NB4 (cell line): ENCODE measurements around the gene PTGES3.
"Not testable (repeated sequence)": the region's sequence is repeated elsewhere in the genome, so short reads cannot be mapped to it uniquely, and the experiment has no call there.

Experiments
- DNase-seq: peaks from one replicate; pipeline ENCODE4 v3.0.0; 2010; ENCODE audit warnings: low read depth
- H3K4me3 ChIP-seq: one replicate; pipeline ENCODE4 v1.5.1; 2011; ENCODE audit warnings: mild to moderate bottlenecking, low read depth, low read length, moderate library complexity
- MAX ChIP-seq: IDR thresholded peaks from 2 replicates; pipeline ENCODE4 v1.6.1; 2011; ENCODE audit warnings: low read depth, low read length
- MYC ChIP-seq: IDR thresholded peaks from 2 replicates; pipeline ENCODE4 v1.6.1; 2011; ENCODE audit warnings: low read depth, low read length
- POLR2A ChIP-seq: IDR thresholded peaks from 2 replicates; pipeline ENCODE4 v1.6.1; 2011; ENCODE audit warnings: mild to moderate bottlenecking; ENCODE audit not compliant: insufficient read length; ENCODE audit errors: extremely low read depth
- TF ChIP-seq, protein P1 (sequence below): IDR thresholded peaks from one replicate; pipeline ENCODE4 v1.5.1; 2012; ENCODE audit warnings: low read depth, low read length

PTGES3 gene

GRCh38 chr12:56716458-56716857 lies 28.4 kb upstream of the PTGES3 start:
- DNase-seq = peak; percentile 58
- TF ChIP-seq MYC (no peak), MAX (no peak), POLR2A (no peak)
- TF ChIP-seq, protein P1, sequence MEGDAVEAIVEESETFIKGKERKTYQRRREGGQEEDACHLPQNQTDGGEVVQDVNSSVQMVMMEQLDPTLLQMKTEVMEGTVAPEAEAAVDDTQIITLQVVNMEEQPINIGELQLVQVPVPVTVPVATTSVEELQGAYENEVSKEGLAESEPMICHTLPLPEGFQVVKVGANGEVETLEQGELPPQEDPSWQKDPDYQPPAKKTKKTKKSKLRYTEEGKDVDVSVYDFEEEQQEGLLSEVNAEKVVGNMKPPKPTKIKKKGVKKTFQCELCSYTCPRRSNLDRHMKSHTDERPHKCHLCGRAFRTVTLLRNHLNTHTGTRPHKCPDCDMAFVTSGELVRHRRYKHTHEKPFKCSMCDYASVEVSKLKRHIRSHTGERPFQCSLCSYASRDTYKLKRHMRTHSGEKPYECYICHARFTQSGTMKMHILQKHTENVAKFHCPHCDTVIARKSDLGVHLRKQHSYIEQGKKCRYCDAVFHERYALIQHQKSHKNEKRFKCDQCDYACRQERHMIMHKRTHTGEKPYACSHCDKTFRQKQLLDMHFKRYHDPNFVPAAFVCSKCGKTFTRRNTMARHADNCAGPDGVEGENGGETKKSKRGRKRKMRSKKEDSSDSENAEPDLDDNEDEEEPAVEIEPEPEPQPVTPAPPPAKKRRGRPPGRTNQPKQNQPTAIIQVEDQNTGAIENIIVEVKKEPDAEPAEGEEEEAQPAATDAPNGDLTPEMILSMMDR = no peak
- no peak overlapping the region for H3K4me3 ChIP-seq

GRCh38 chr12:56715798-56716197 lies 27.7 kb upstream of the PTGES3 start:
- H3K4me3 ChIP-seq = no peak overlapping the region
- DNase-seq = no peak
- TF ChIP-seq, protein P1 = no peak
- TF ChIP-seq MYC (no peak), MAX (no peak)

GRCh38 chr12:56714431-56714929 lies 26.4 kb upstream of the PTGES3 start:
- no peak for DNase-seq
- no peak overlapping the region for H3K4me3 ChIP-seq
- TF ChIP-seq MAX = no peak
- TF ChIP-seq MYC = no peak
- TF ChIP-seq, protein P1 = no peak
- no peak for TF ChIP-seq POLR2A

GRCh38 chr12:56713345-56713744 lies 25.3 kb upstream of the PTGES3 start:
- TF ChIP-seq MYC (no peak), POLR2A (no peak), MAX (no peak)
- TF ChIP-seq, protein P1 = no peak
- H3K4me3 ChIP-seq = no peak overlapping the region
- no peak for DNase-seq

- no peak for DNase-seq
- no peak overlapping the region for H3K4me3 ChIP-seq
- TF ChIP-seq, protein P1 = no peak
- TF ChIP-seq MYC (no peak), MAX (no peak), POLR2A (no peak)
Measured at GRCh38 chr12:56709759-56710376, 21.8 kb upstream of the PTGES3 start.

- H3K4me3 ChIP-seq, DNase-seq: not testable (repeated sequence)
Measured at GRCh38 chr12:56704522-56704921, 16.4 kb upstream of the PTGES3 start.
